SK-N-SH treated with all-trans-retinoic acid at 6 μM for 48 hours (cell line): ENCODE results near the gene TFR2.
A peak's percentile ranks its signal among the peaks of the same experiment; 100 is the strongest.

Source experiments
- ATAC-seq: fragments of 200-7000 bp; cut with Tn5 transposase; 3 replicates; pipeline ENCODE4 v1.9.1; 2020; ENCODE audit warnings: mild to moderate bottlenecking, moderate library complexity
- ARNTL ChIP-seq: fragments of 450-650 bp; formaldehyde crosslinking; IDR thresholded peaks from 2 replicates; pipeline ENCODE4 v1.5.0; 2020; ENCODE audit warnings: low read depth, mild to moderate bottlenecking, moderate library complexity, borderline replicate concordance
- CSDC2 ChIP-seq: fragments of 250-450 bp; sonication (Bioruptor Pico); IDR thresholded peaks from 2 replicates; pipeline ENCODE4 v1.5.0; 2020; ENCODE audit warnings: mild to moderate bottlenecking, moderate library complexity
- CSRNP3 ChIP-seq: fragments of 250-450 bp; sonication (Bioruptor Pico); IDR thresholded peaks from 2 replicates; pipeline ENCODE4 v1.5.1; 2021; ENCODE audit warnings: mild to moderate bottlenecking, moderate library complexity
- ESRRG ChIP-seq: fragments of 250-450 bp; sonication (Bioruptor Pico); IDR thresholded peaks from 2 replicates; pipeline ENCODE4 v1.6.1; 2021; ENCODE audit warnings: mild to moderate bottlenecking
- GLIS3 ChIP-seq: fragments of 250-450 bp; sonication (Bioruptor Pico); IDR thresholded peaks from 2 replicates; pipeline ENCODE4 v1.5.0; 2020; ENCODE audit warnings: mild to moderate bottlenecking, moderate library complexity
- ISL1 ChIP-seq: fragments of 250-450 bp; sonication (Bioruptor Pico); IDR thresholded peaks from 2 replicates; pipeline ENCODE4 v2.1.2; 2022; ENCODE audit warnings: mild to moderate bottlenecking, moderate library complexity
- OSR1 ChIP-seq: fragments of 250-450 bp; sonication (Bioruptor Pico); IDR thresholded peaks from 2 replicates; pipeline ENCODE4 v1.8.0; 2022; ENCODE audit warnings: moderate library complexity, mild to moderate bottlenecking, inconsistent platforms
- POU6F1 ChIP-seq: fragments of 250-450 bp; sonication (Bioruptor Pico); IDR thresholded peaks from 2 replicates; pipeline ENCODE4 v1.8.0; 2021; ENCODE audit warnings: low read depth, mild to moderate bottlenecking, moderate library complexity, borderline replicate concordance
- PPARA ChIP-seq: fragments of 250-450 bp; sonication (Bioruptor Pico); IDR thresholded peaks from 2 replicates; pipeline ENCODE4 v1.5.0; 2020; ENCODE audit warnings: mild to moderate bottlenecking, borderline replicate concordance
- RARB ChIP-seq: fragments of 250-450 bp; sonication (Bioruptor Pico); IDR thresholded peaks from 2 replicates; pipeline ENCODE4 v1.8.0; 2021; ENCODE audit warnings: mild to moderate bottlenecking, moderate library complexity
- SNAI2 ChIP-seq: fragments of 250-450 bp; sonication (Bioruptor Pico); IDR thresholded peaks from 2 replicates; pipeline ENCODE4 v1.5.0; 2020; ENCODE audit warnings: mild to moderate bottlenecking, moderate library complexity
- TCF4 ChIP-seq: fragments of 250-450 bp; sonication (Bioruptor Pico); IDR thresholded peaks from 2 replicates; pipeline ENCODE4 v1.8.0; 2021; ENCODE audit warnings: mild to moderate bottlenecking, moderate library complexity, borderline replicate concordance
- TOX ChIP-seq: fragments of 250-450 bp; sonication (Bioruptor Pico); IDR thresholded peaks from 2 replicates; pipeline ENCODE4 v1.8.0; 2021; ENCODE audit warnings: mild to moderate bottlenecking, moderate library complexity, borderline replicate concordance
- TSHZ2 ChIP-seq: fragments of 250-450 bp; sonication (Bioruptor Pico); IDR thresholded peaks from 2 replicates; pipeline ENCODE4 v1.5.0; 2020; ENCODE audit warnings: mild to moderate bottlenecking, moderate library complexity
- ZC3H10 ChIP-seq: fragments of 250-450 bp; sonication (Bioruptor Pico); IDR thresholded peaks from 2 replicates; pipeline ENCODE4 v1.5.1; 2021; ENCODE audit warnings: mild to moderate bottlenecking, moderate library complexity
- ZFP3 ChIP-seq: fragments of 250-450 bp; sonication (Bioruptor Pico); IDR thresholded peaks from 2 replicates; pipeline ENCODE4 v1.5.0; 2020; ENCODE audit warnings: mild to moderate bottlenecking, moderate library complexity
- ZFP30 ChIP-seq: fragments of 450-650 bp; formaldehyde crosslinking; IDR thresholded peaks from 2 replicates; pipeline ENCODE4 v1.5.0; 2022; ENCODE audit warnings: mild to moderate bottlenecking, moderate library complexity
- ZNF70 ChIP-seq: fragments of 450-650 bp; formaldehyde crosslinking; IDR thresholded peaks from 2 replicates; pipeline ENCODE4 v1.5.0; 2020; ENCODE audit warnings: mild to moderate bottlenecking, moderate library complexity
- ZNF8 ChIP-seq: fragments of 450-650 bp; formaldehyde crosslinking; IDR thresholded peaks from 2 replicates; pipeline ENCODE4 v1.5.0; 2020; ENCODE audit warnings: mild to moderate bottlenecking, moderate library complexity
- TF ChIP-seq, protein P1 (sequence below): fragments of 250-450 bp; sonication (Bioruptor Pico); IDR thresholded peaks from 2 replicates; pipeline ENCODE4 v1.5.1; 2020; ENCODE audit warnings: low read depth, mild to moderate bottlenecking, moderate library complexity
- TF ChIP-seq, protein P2 (sequence below): fragments of 250-450 bp; sonication (Bioruptor Pico); IDR thresholded peaks from 2 replicates; pipeline ENCODE4 v1.8.0; 2020; ENCODE audit warnings: mild to moderate bottlenecking, moderate library complexity, borderline replicate concordance

Gene TFR2

GRCh38 chr7:100682991-100683658, 41.8 kb upstream of the TFR2 start:
- TF ChIP-seq ZNF70 (CRISPR knock-in tag): no peak
- TF ChIP-seq PPARA (CRISPR knock-in tag): no peak
- TF ChIP-seq TSHZ2 (CRISPR knock-in tag): no peak
- no peak for TF ChIP-seq CSDC2 (CRISPR knock-in tag)
- TF ChIP-seq POU6F1 (CRISPR knock-in tag): no peak
- no peak for TF ChIP-seq ISL1 (CRISPR knock-in tag)
- TF ChIP-seq ZNF8: no peak
- TF ChIP-seq ZFP3 (CRISPR knock-in tag): no peak
- TF ChIP-seq, all 23 proteins: peak for 0
- ATAC-seq: no peak

DNA sequence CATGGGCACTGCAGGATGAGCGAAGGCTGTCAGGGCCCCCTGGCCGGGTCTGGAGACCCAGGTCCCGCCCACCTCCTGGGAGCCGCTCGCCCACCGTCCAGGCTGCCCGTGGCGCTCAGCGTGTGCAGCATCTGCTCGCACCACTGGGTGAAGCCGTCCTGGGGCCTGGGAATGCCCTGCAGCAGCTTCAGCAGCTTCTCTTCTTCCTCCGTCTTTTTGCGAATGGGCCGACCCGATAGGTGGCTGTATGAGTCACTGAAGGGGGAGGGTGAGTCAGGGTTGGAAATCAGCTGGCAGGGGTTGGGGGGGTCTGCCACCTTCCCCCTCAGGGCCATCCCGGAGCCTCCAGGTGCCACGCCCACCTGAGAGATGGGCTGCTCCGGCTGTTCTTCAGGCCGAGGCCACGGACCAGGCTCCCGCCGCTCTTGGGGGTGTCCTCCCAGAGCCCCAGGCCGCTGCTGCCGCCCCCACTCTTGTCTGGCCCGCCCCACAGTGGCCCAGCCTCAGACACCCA, 40.9 kb upstream of the TFR2 start:
- TF ChIP-seq, protein P1, sequence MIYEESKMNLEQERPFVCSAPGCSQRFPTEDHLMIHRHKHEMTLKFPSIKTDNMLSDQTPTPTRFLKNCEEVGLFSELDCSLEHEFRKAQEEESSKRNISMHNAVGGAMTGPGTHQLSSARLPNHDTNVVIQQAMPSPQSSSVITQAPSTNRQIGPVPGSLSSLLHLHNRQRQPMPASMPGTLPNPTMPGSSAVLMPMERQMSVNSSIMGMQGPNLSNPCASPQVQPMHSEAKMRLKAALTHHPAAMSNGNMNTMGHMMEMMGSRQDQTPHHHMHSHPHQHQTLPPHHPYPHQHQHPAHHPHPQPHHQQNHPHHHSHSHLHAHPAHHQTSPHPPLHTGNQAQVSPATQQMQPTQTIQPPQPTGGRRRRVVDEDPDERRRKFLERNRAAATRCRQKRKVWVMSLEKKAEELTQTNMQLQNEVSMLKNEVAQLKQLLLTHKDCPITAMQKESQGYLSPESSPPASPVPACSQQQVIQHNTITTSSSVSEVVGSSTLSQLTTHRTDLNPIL (CRISPR knock-in tag): no peak
- TF ChIP-seq ZNF70 (CRISPR knock-in tag) (no peak), OSR1 (CRISPR knock-in tag) (no peak), ESRRG (no peak), ZFP3 (CRISPR knock-in tag) (no peak), SNAI2 (CRISPR knock-in tag) (no peak), ZFP30 (CRISPR knock-in tag) (no peak), ZNF8 (no peak), GLIS3 (no peak), TOX (CRISPR knock-in tag) (no peak)
- ATAC-seq: peak; percentile 1; the same call in 2 of the 3 replicates

- no peak for ATAC-seq
- TF ChIP-seq OSR1 (CRISPR knock-in tag) (no peak), RARB (no peak), ZNF70 (CRISPR knock-in tag) (no peak), CSRNP3 (CRISPR knock-in tag) (no peak), CSDC2 (CRISPR knock-in tag) (no peak), ZFP30 (CRISPR knock-in tag) (no peak), TCF4 (no peak), POU6F1 (CRISPR knock-in tag) (no peak), ISL1 (CRISPR knock-in tag) (no peak), ZFP3 (CRISPR knock-in tag) (no peak), ARNTL (CRISPR knock-in tag) (no peak), GLIS3 (no peak), ZNF8 (no peak), ZC3H10 (no peak)
- TF ChIP-seq, protein P1 (CRISPR knock-in tag): no peak
- TF ChIP-seq, protein P2, sequence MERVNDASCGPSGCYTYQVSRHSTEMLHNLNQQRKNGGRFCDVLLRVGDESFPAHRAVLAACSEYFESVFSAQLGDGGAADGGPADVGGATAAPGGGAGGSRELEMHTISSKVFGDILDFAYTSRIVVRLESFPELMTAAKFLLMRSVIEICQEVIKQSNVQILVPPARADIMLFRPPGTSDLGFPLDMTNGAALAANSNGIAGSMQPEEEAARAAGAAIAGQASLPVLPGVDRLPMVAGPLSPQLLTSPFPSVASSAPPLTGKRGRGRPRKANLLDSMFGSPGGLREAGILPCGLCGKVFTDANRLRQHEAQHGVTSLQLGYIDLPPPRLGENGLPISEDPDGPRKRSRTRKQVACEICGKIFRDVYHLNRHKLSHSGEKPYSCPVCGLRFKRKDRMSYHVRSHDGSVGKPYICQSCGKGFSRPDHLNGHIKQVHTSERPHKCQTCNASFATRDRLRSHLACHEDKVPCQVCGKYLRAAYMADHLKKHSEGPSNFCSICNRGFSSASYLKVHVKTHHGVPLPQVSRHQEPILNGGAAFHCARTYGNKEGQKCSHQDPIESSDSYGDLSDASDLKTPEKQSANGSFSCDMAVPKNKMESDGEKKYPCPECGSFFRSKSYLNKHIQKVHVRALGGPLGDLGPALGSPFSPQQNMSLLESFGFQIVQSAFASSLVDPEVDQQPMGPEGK: no peak
These were observed 40.3 kb upstream of the TFR2 start for GRCh38 chr7:100681491-100682227.
